HG03571 (cell line): ENCODE data around the gene ZBTB42.

ENCODE experiments used
- ATAC-seq: cut with Tn5 transposase; IDR thresholded peaks from one replicate; pipeline ENCODE4 v1.9.1; 2021; ENCODE audit not compliant: unreplicated experiment

ZBTB42 gene

DNA sequence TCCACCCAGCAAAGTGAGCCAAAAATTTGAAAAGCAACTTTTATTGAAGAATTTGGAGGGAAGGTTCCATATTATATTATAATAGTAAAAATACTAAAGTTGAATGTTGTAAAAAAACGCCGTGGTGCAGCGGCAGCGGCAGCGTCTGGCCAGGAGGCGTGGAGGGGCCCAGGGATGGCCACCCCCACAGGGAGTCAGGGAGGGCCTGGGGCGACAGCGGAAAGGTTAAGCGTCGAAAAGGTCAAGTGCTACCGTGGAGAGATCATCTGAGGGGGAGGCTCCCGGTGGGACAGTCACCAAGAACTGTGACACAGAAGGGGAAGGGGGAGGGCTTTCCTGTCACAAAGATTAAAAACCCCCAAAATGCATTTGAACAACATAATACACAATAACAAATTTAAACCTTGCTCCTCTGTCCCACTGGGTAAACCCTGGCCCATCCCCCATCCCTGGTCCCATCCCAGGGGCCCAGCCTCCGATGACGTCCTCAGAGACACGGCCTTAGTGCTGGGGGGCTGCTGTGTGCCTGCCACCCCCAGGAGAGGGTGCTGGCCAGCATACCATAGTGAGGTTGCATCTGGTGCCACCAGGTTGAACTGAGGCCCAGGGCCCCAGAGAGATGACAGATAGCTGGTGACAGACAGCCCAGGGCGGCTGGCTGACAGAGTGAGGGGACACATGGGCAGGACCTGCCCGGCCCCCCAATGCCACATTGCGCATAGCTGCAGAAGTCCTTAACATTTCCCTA is 31.4 kb upstream of the ZBTB42 start:
- no peak for ATAC-seq

DNA sequence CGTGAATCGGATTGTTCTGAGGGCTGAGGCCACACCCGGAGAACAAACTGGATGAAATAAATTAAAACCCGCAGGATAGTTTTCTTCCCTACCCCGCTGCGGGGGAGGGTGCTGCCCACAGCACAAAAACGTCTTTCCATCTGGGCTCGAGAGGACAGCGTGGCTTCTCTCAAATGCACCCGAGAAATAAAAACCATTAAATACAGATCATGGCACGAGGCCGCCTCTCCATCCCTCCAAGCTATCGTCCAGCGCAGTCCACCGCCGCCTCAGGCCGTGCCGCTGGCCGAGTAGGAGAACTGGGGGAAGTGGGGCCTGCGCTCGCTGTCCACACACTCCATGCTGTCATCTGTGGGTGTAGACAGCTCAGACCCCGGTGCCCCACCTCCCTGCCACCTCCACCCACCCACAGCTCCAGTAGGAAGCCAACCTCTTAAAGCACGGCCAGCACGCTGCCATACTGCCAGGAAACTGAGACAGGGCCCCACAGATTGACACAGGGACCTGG is 30.8 kb upstream of the ZBTB42 start:
- no peak for ATAC-seq

DNA sequence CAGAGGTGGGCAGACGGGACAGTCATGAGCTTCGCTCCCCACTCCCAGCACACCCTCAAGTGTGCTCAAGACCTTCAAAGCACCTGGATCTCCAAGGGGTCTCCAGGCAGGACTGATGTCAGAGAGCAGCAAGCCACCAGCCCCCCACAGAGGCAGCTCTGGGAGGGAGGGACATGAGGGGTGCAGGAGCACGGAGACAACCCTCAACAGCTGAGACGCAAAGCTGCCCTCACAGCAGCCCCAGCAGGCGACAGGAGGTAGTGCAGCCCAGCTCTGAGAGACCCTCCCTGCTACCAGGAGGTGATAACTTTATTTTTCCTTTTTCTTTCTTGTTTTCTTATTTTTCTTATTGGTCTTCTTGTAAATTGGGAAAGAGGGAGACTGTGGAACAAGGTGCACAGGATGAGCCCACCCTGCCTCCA is 30.0 kb upstream of the ZBTB42 start:
- ATAC-seq, result no peak

DNA sequence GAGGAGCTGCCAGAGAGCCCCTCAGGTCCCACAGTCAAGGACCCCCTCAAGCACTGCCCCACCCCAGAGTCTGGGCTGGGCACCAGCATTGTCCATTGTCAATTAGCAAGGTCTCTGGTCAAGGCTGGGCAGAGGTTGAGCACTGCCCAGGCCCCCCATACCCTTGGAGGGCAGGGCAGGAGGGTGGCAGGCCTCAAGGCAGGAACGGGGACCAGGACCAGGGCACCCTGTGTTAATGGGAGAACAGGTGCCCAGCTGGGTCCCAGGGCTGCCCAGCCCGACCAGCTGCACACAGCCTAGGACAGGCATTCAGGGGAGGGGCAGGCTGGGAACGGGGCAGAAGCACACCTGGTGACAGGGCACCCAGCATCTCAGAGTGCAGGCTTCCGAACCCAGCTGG is 29.5 kb upstream of the ZBTB42 start:
- ATAC-seq, result no peak

DNA sequence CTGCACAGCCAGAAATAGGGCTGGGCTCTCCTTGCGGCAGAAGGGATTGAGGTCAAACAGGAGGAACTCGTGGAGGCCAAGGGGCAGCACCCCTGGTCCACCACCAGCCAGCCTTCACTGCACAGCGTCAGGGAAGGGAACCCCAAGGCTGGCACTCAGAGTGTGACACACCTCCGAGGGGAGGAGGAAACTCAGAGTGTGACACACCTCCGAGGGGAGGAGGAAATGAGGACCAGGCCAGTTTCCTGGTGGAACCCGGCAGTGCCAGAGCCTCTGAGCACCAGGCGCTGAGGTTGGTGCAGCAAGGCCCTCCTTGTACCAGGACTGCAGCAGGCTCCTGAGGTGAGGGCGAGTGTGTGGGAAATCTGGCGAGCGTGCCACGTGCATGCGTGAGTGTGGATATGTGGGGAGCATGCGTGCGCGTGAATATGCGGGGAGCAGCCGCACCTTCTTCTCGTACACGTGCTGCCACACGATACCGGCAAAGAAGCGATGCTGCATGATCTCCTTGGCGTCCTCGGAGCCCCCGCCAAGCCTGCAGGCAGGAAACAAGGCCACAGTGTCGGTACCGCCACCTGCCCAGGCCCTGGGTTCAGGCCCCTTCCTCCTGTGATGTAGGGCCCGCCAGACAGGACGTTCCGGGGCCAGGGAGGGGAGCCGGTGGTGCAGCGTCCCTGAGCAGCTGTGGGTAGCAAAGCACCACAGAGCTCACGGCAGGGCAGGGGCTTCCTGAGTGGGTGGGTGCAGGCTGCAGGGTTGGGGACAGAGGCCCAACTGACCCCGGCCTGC is 28.8 kb upstream of the ZBTB42 start:
- ATAC-seq, result no peak

DNA sequence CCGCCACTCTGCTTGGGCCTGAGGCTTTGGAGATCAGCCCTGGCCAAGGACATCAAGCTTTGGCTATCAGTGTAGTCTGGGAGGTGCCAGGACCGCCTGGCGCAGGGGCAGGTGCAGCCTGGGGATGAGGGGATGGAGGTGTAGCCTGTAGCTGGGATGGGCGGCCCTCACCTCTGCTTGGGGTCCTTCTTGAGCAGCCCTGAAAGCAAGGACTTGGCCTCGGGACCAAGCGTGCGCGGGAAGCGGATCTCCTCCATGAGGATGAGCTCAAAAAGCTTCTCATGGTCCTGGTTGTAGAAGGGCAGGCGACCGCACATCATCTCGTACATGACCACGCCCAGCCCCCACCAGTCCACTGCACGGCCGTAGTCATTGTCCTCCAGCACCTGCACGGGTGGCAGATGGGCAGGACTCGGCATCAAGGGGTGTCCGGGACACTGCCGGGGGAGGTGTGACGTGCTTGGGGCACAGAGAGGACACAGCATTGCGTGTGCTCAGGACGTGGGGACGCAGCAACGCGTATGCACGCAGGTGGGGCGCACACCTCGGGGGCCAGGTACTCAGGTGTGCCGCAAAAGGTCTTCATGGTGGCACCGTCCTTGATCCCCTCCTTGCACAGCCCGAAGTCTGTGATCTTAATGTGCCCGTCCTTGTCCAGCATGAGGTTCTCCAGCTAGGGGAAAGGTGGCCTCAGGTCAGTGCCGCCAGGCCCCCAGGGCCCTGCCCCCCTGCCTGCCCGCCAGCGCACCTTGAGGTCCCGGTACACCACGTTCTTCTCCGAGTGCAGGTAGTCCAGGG is 28.0 kb upstream of the ZBTB42 start:
- ATAC-seq, result no peak

DNA sequence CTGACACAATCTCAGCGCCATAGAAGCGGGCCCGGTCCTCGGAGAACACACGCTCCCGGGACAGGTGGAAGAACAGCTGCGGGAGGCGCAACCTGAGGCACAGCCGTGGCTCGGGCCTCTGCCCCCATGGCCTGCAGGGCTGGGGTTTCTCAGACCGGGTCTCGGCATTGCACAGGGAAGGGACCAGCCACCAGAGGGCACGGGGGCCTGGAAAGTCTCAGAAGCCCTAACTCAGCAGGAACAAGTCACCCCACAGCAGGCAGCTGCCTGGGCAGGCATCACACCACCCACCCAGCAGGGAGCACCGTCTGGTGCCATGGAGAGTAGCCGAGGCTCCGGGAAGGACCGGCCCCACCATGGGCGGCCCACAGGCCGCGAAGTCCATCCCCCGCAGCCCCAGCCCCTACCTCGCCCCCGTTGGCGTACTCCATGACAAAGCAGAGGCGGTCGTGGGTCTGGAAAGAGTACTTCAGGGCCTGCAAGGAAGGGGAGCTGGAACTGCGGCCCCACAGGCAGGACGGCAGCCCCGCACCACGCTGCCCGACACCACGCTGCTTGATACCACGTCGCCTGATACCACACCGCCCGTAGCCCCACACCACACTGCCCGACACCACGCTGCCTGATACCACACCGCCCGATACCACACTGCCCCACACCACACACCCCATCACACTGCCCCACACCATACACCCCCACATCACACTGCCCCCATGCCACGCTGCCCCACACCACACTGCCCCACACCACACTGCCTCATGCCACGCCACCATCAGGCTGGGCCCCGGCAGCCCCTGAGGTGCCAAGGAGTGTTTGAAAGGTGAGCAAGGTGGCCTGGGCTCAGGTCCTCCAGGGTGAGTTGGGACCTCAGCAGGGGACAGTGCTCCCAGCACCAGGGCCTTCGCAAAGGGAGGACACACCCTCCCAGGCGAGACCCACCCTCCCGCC is 27.1 kb upstream of the ZBTB42 start:
- no peak for ATAC-seq

DNA sequence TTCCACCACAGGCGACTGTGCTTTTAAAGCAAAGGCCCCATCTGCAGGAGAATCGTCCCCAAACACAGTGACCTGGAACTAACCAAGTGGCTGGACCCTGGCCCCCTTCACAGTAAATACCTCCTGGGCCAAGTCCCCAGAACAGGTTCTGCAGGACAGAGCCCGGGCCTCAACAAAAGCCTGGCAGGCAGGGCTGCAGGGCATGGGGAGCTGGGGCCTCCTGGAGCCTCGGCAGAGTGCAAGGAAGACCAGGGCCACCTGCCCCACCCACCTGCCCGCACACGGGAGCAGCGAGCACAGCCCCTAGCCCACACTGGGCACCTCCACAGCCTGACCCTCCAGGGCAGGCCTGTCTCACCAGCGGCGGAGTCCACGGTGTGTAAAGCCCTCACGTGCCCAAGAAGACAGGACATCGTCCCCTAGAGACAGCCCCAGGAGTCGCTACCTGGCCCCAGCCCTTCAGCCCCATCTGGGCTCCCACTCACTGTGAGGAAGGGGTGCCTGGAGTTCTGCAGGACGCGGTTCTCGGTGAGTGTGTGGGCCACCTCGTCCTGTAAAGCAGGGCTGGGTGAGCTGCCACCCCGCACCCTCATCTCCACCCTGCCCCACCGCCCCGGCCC is 26.3 kb upstream of the ZBTB42 start:
- no peak for ATAC-seq

DNA sequence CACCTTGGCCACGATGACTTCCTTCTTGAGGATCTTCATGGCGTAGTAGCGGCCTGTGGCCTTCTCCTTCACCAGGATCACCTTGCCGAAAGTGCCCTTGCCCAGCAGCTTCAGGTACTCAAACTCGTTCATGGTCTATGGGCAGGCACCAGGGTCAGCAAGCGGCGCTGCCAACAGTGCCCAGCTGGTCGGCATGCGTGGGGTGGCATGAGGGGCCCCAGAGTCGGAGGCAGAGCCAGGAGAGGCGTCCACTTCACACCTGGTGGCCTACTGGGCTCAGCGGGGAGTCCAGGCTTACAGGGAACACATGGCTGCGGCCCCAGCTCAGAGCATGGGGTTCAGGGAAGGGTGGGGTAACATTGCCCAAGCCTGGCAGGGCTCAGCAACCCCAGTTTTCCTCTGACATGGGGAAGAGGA is 25.8 kb upstream of the ZBTB42 start:
- ATAC-seq, result no peak

DNA sequence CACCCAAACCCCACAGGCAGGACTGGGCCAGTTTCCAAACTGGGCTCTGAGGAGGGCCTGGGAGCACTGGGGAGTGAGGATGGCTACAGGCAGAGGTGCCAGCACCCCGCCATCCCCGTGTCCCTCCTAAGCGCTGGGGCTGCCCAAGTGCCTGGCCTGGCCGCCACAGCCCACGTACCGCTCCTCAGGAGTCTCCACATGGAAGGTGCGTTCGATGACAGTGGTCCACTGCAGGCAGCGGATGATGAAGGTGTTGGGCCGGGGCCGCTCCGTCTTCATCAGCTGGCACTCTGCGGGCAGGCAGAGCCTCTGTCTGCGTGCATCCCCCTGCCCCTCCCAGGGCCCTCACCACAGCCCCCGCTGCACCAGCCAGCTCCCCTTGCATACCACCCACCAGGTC is 24.4 kb upstream of the ZBTB42 start:
- no peak for ATAC-seq

DNA sequence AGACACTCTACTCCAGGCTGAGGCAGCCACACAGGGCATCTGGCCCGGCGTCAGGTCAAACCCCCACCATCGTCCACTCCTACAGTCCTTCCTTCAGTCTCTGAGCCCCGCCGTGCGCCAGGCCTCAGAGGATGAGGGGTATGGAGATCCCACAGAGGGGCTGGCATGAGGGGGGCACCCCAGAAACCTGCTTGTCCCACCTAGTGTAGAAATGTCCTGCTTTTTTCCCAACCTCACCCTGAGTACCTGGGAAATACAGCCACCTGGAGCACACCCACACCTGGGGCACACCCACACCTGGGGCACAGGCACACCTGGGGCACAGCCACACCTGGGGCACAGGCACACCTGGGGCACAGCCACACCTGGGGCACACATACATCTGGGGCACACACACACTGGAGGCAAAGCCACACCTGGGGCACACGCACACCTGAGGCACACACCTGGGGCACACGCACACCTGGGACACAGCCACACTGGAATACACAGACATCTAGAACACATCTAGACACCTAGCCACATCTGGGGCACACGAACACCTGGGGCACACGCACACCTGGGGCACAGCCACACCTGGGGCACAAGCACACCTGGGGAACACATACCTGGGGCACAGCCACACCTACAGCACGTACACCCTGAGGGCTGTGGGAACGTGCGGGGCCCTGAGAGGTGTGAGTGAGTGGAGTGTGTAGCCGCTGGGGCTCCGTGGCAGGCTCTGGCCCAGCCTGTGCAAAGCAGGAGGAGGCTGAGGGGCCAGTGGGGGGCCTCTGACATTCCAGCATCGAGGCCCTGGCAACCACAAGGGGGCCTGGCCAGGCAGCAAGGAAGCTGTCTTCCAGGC is 23.7 kb upstream of the ZBTB42 start:
- no peak for ATAC-seq

DNA sequence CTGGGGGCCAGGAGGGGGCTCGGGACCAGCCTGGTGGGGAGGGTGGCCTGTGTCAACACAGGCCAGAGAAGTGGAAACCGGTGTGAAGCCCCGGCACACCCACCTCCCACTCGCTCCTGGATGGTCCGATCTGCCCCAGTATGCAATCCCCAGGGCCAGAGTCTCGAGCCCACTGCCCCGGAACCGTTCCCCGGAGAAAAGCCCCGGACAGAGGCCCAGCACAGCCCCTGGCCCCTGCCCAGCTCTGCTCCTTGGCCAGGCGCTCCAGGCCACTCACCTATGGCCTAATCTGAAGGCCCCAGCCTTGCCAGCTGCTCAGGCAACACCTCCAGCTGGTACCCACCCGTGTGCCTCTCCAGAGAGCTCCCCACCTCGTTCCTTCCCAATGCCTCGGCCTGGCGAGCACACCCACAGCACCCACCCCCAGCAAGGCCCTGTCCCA is 23.1 kb upstream of the ZBTB42 start:
- ATAC-seq, result no peak

DNA sequence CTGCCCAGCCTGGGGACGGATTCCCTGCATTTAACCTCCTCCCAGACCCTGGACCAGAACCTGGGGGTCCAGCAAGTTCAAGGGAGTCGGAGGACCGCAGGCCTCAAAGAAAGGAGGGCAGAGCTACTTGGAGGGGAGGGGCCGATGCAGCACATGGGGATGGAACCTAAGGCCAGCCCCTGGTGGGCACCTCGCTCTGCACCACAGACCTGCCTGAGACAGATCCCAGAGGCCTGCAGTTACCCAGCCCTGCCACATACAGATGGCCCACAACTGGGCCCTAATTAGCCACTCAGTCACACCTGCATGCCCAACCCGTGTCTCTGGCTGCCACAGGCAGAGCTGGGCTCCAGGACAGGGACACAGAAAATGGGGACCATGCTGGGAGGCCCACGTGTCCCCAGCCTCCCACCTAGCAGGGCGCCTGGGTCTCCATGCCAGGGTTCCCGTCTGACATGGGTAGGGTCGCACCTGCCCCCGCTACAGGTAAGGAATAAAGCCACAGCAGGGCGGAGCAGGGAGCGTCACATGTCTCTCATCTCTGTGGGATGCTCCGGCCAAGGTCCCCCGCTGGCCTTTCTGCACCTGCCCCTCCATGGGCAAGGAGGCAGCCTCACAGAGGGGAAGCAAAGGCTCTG is 22.1 kb upstream of the ZBTB42 start:
- ATAC-seq, result no peak

DNA sequence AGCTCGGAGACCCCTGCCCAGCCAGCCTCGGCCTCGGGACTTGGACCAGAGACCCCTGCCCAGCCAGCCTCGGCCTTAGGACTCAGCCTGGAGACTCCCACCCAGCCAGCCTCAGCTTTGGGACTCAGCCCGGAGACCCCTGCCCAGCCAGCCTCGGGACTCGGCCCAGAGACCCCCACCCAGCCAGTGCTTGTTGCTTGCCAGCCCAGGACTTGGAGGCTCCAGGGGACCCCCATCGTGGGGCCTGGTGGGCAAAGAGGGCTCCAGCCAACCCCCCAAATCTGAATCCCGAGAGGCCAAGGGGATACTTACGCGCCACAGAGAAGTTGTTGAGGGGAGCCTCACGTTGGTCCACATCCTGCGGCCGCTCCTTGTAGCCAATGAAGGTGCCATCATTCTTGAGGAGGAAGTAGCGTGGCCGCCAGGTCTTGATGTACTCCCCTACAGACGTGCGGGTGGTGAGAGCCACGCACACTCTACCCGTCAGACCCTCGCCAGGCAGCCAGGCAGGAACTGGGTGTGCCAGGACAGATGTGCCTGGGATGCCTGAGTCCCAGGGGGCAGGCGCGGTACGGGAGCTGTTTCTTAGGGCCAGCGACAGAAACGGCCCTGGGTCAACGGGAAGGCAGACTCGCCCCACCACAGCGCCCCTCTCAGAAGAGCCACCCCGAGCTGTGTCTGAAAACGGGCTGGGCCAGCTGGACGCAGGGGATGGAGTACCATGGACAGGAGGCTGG is 21.0 kb upstream of the ZBTB42 start:
- ATAC-seq, result no peak

DNA sequence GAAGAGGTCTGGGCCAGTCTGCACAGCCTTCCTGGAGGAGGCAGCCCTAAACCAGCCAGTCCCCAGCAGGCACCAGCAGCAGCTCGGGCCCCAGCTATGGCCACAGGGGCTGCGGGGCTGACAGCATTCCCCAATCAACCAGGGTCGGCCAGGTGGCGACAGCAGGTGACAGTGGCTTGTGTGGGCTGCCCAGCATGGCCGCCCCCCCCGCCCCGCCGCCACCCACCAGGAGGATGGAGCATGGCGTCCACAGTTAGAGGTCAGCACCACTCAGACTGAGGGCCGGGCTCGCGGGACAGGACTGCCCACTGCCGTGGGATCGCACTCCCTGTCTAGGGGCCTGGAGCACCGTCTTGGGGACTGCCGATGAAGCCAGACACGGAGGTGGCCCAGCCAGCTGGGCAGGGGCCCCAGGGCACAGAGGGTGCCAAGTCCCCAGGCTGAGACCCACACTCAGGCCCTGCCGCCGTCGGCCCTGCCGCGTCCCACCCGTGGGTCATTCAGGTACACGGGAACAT is 20.3 kb upstream of the ZBTB42 start:
- no peak for ATAC-seq

DNA sequence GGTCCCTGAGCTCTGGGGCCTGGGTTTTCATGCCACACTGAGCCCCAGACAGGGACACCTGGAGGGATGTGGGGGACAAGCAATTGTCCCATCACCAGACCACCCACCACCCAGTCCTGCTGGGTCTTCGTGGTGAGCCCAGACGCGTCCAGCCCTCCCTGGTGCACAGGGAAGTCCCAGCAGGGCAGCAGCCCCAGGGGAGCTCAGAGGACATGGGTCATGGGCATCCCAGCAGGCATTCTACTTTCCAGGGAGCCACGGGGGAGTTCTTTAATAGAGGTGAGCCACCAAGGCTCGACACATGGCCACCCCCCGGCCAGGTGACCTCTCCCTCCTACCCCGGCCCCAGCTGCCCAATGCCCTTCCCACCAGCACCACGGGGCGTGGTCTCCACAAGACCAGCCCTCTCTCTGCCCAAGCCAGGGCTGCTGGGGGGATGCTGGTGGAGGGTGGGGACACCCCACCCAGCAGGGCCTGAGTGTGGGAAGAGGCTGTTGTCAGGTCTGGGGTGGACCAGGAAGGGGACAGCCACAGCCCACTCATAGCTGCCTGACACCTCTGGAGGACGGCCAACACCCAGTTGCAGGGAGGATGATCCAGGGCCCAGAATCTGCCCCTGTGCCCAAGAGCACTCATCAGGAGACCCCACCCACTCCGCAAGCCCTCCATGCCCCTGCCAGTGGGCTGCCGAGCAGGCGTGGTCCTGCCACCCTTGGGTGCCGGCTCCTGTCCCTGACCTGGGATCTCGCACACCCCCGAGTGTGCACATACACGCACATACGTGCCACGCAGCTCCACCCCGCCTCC is 19.4 kb upstream of the ZBTB42 start:
- ATAC-seq, result no peak
